ENCODE data around the gene TXNRD3. TPM values are rescaled to one million over a fixed set of nuclear protein-coding genes. Genes with fewer than 3 reads are reported as not detected.

The TXNRD3 gene
- total RNA-seq, 2 donors from 2014 or later = 7.4 to 8.3 TPM

GRCh38 chr3:126618021-126618420 lies 36.9 kb downstream of the TXNRD3 start:
- H3K27ac ChIP-seq = no peak overlapping the region
- TF ChIP-seq CTCF (IDR thresholded peaks at IDR 0.05) = no peak
- H3K4me1 ChIP-seq (ENCODE audit: control insufficient read depth in 1 of 2, low read depth in 2 of 2) = no peaks in the 10 kb centered on the region
- ATAC-seq (ENCODE audit: insufficient number of reproducible peaks, low FRiP score, low read depth) (no peak), DNase-seq (ENCODE audit: low spot score) (no peak)
- no peaks in the 10 kb centered on the region for H3K27me3 ChIP-seq (replicated peaks; ENCODE audit: insufficient read depth)
- H3K4me3 ChIP-seq = no peak overlapping the region
- H3K36me3 ChIP-seq = no peaks in the 10 kb centered on the region
- H3K9me3 ChIP-seq = no peaks in the 10 kb centered on the region

- H3K9me3 ChIP-seq = no peaks in the 10 kb centered on the region
- TF ChIP-seq CTCF (IDR thresholded peaks at IDR 0.05) = no peak
- ATAC-seq (ENCODE audit: insufficient number of reproducible peaks, low FRiP score, low read depth) = no peak
- no peaks in the 10 kb centered on the region for H3K36me3 ChIP-seq
- H3K4me3 ChIP-seq = no peak overlapping the region
- no peaks in the 10 kb centered on the region for H3K4me1 ChIP-seq (ENCODE audit: control insufficient read depth in 1 of 2, low read depth in 2 of 2)
- no peak for DNase-seq (ENCODE audit: low spot score)
- H3K27ac ChIP-seq = no peak overlapping the region
- H3K27me3 ChIP-seq (replicated peaks; ENCODE audit: insufficient read depth) = no peaks in the 10 kb centered on the region
These were observed 37.4 kb downstream of the TXNRD3 start for GRCh38 chr3:126617571-126617970.

GRCh38 chr3:126616931-126617330 lies 38.0 kb downstream of the TXNRD3 start:
- no peak for TF ChIP-seq CTCF (IDR thresholded peaks at IDR 0.05)
- no peaks in the 10 kb centered on the region for H3K36me3 ChIP-seq
- H3K4me3 ChIP-seq = no peak overlapping the region
- ATAC-seq (ENCODE audit: insufficient number of reproducible peaks, low FRiP score, low read depth) (no peak), DNase-seq (ENCODE audit: low spot score) (no peak)
- H3K4me1 ChIP-seq (ENCODE audit: control insufficient read depth in 1 of 2, low read depth in 2 of 2) = no peaks in the 10 kb centered on the region
- no peaks in the 10 kb centered on the region for H3K27me3 ChIP-seq (replicated peaks; ENCODE audit: insufficient read depth)
- no peaks in the 10 kb centered on the region for H3K9me3 ChIP-seq
- H3K27ac ChIP-seq = no peak overlapping the region

GRCh38 chr3:126613479-126614188 lies 41.3 kb downstream of the TXNRD3 start:
- Histone ChIP-seq H3K4me3 (no peak overlapping the region), H3K27me3 (replicated peaks; ENCODE audit: insufficient read depth) (no peaks in the 10 kb centered on the region), H3K4me1 (ENCODE audit: control insufficient read depth in 1 of 2, low read depth in 2 of 2) (no peaks in the 10 kb centered on the region), H3K27ac (no peak overlapping the region), H3K9me3 (no peaks in the 10 kb centered on the region), H3K36me3 (no peaks in the 10 kb centered on the region)
- DNase-seq (ENCODE audit: low spot score) (no peak), ATAC-seq (ENCODE audit: insufficient number of reproducible peaks, low FRiP score, low read depth) (no peak)
- no peak for TF ChIP-seq CTCF (IDR thresholded peaks at IDR 0.05)

- TF ChIP-seq CTCF (IDR thresholded peaks at IDR 0.05) = no peak
- no peak for ATAC-seq (ENCODE audit: insufficient number of reproducible peaks, low FRiP score, low read depth)
- H3K36me3 ChIP-seq = peaks cover under 1% of the 10 kb centered on the region
These were observed 42.3 kb downstream of the TXNRD3 start for GRCh38 chr3:126612479-126613205.

More at GRCh38 chr3:126612479-126613205, 42.3 kb downstream of the TXNRD3 start:
- Histone ChIP-seq H3K27ac (no peak overlapping the region), H3K4me3 (no peak overlapping the region), H3K4me1 (ENCODE audit: control insufficient read depth in 1 of 2, low read depth in 2 of 2) (no peaks in the 10 kb centered on the region), H3K9me3 (no peaks in the 10 kb centered on the region), H3K27me3 (replicated peaks; ENCODE audit: insufficient read depth) (no peaks in the 10 kb centered on the region)
- DNase-seq (ENCODE audit: low spot score) = no peak
